ENCODE data around the gene PLBD2.

DNA sequence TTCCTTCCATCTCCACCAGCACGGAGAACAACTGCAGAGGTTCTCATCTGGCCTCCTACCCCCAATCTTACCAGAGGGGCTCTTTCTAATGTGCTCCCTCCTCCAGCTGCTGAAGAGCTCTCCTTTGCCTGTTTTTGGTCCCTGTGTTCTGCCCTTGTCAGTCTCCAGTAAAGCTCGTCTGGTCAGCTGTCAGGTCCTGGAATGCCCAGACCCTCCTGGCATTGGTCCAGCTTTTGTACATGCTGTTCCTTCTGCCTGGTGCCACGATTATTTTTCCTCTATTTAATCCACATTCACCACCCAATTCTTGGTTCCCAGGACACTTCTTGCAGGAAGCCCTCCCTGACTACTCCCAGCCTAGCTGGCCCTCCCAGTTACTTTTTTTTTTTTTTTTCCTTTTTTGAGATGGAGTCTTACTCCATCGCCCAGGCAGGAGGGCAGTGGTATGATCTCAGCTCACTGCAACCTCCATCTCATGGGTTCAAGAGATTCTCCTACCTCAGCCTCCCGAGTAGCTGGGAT, 30.0 kb upstream of the PLBD2 start:
- TF ChIP-seq CTCF (IDR thresholded peaks at IDR 0.05; ENCODE audit: low read depth, low read length, missing input control) (no peak), ZBTB33 (IDR thresholded peaks at IDR 0.05) (no peak), RAD21 (IDR thresholded peaks at IDR 0.05) (no peak), REST (IDR thresholded peaks at IDR 0.05) (no peak), NR2F2 (IDR thresholded peaks at IDR 0.05) (no peak), GABPA (IDR thresholded peaks at IDR 0.05 in 1 of 2, conservative IDR thresholded peaks at IDR 0.05 in 1 of 2) (no peak), TAF1 (conservative IDR thresholded peaks at IDR 0.05) (no peak), YY1 (IDR thresholded peaks at IDR 0.05) (no peak), FOXA1 (IDR thresholded peaks at IDR 0.05) (no peak), SP1 (IDR thresholded peaks at IDR 0.05) (no peak), EGR1 (IDR thresholded peaks at IDR 0.05; ENCODE audit: low read depth in 2 of 2) (no peak), JUND (IDR thresholded peaks at IDR 0.05) (no peak)
- TF ChIP-seq, protein P1, sequence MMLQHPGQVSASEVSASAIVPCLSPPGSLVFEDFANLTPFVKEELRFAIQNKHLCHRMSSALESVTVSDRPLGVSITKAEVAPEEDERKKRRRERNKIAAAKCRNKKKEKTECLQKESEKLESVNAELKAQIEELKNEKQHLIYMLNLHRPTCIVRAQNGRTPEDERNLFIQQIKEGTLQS (IDR thresholded peaks at IDR 0.05) = no peak
- TF ChIP-seq, protein P2, sequence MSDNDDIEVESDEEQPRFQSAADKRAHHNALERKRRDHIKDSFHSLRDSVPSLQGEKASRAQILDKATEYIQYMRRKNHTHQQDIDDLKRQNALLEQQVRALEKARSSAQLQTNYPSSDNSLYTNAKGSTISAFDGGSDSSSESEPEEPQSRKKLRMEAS (IDR thresholded peaks at IDR 0.05) = no peak
